ENCODE data around the gene RABL6.
"Not testable (repeated sequence)": the region's sequence is repeated elsewhere in the genome, so short reads cannot be mapped to it uniquely, and the experiment has no call there.

Gene RABL6

GRCh38 chr9:136863623-136864273 is 56.0 kb downstream of the RABL6 start:
- no peak overlapping the region for H3K4me3 Mint-ChIP-seq
- peaks cover 17% of the 10 kb centered on the region for H3K4me1 Mint-ChIP-seq (ENCODE audit: low read depth)
- no peaks in the 10 kb centered on the region for H3K9me3 Mint-ChIP-seq
- no peaks in the 10 kb centered on the region for H3K27me3 Mint-ChIP-seq (ENCODE audit: low read depth)
- H3K36me3 Mint-ChIP-seq (ENCODE audit: low read depth) = peaks cover 20% of the 10 kb centered on the region
- H3K27ac Mint-ChIP-seq = peak overlapping the region; percentile 71

- H3K36me3 Mint-ChIP-seq (ENCODE audit: low read depth) = peaks cover 20% of the 10 kb centered on the region
- H3K4me1 Mint-ChIP-seq (ENCODE audit: low read depth) = peaks cover 22% of the 10 kb centered on the region
- no peaks in the 10 kb centered on the region for H3K9me3 Mint-ChIP-seq
- peak overlapping the region; percentile 84 for H3K4me3 Mint-ChIP-seq
- H3K27me3 Mint-ChIP-seq (ENCODE audit: low read depth) = no peaks in the 10 kb centered on the region
- peak overlapping the region; percentile 74 for H3K27ac Mint-ChIP-seq
Observed at GRCh38 chr9:136865041-136865767, 57.5 kb downstream of the RABL6 start.

GRCh38 chr9:136865768-136866103 is 58.0 kb downstream of the RABL6 start:
- Mint-ChIP-seq H3K27me3 (ENCODE audit: low read depth) (no peaks in the 10 kb centered on the region), H3K9me3 (no peaks in the 10 kb centered on the region), H3K36me3 (ENCODE audit: low read depth) (peaks cover 20% of the 10 kb centered on the region), H3K4me3 (peak overlapping the region; percentile 84), H3K4me1 (ENCODE audit: low read depth) (peaks cover 20% of the 10 kb centered on the region), H3K27ac (peak overlapping the region; percentile 74)

GRCh38 chr9:136866898-136867421 is 59.2 kb downstream of the RABL6 start:
- Mint-ChIP-seq H3K27ac (peak overlapping the region; percentile 70), H3K4me1 (ENCODE audit: low read depth) (peaks cover 20% of the 10 kb centered on the region), H3K36me3 (ENCODE audit: low read depth) (peaks cover 17% of the 10 kb centered on the region), H3K4me3 (peak overlapping the region; percentile 73)
- H3K9me3 Mint-ChIP-seq; H3K27me3 Mint-ChIP-seq (ENCODE audit: low read depth): not testable (repeated sequence)

- Mint-ChIP-seq H3K4me1 (ENCODE audit: low read depth) (peaks cover 19% of the 10 kb centered on the region), H3K4me3 (peak overlapping the region; percentile 46), H3K27ac (peak overlapping the region; percentile 67), H3K36me3 (ENCODE audit: low read depth) (peaks cover 16% of the 10 kb centered on the region), H3K9me3 (peaks cover 7% of the 10 kb centered on the region), H3K27me3 (ENCODE audit: low read depth) (no peaks in the 10 kb centered on the region)
Observed at GRCh38 chr9:136867480-136867879, 59.7 kb downstream of the RABL6 start.

- Mint-ChIP-seq H3K27me3 (ENCODE audit: low read depth) (no peaks in the 10 kb centered on the region), H3K4me3 (peak overlapping the region; percentile 46), H3K36me3 (ENCODE audit: low read depth) (peaks cover 16% of the 10 kb centered on the region), H3K27ac (no peak overlapping the region), H3K9me3 (peaks cover 12% of the 10 kb centered on the region), H3K4me1 (ENCODE audit: low read depth) (peaks cover 19% of the 10 kb centered on the region)
Observed at GRCh38 chr9:136867917-136868316, 60.2 kb downstream of the RABL6 start.

GRCh38 chr9:136868644-136869043 is 60.9 kb downstream of the RABL6 start:
- peak overlapping the region; percentile 27 for H3K27ac Mint-ChIP-seq

GRCh38 chr9:136869611-136870010 is 61.9 kb downstream of the RABL6 start:
- H3K4me1 Mint-ChIP-seq (ENCODE audit: low read depth) = peaks cover 11% of the 10 kb centered on the region
- peaks cover 12% of the 10 kb centered on the region for H3K9me3 Mint-ChIP-seq
- not testable (repeated sequence) for H3K4me3 Mint-ChIP-seq; H3K27ac Mint-ChIP-seq; H3K36me3 Mint-ChIP-seq (ENCODE audit: low read depth); H3K27me3 Mint-ChIP-seq (ENCODE audit: low read depth)

More at GRCh38 chr9:136868644-136869043, 60.9 kb downstream of the RABL6 start:
- Mint-ChIP-seq H3K27me3 (ENCODE audit: low read depth) (no peaks in the 10 kb centered on the region), H3K36me3 (ENCODE audit: low read depth) (peaks cover 12% of the 10 kb centered on the region), H3K4me1 (ENCODE audit: low read depth) (peaks cover 18% of the 10 kb centered on the region), H3K9me3 (peaks cover 12% of the 10 kb centered on the region), H3K4me3 (peak overlapping the region; percentile 57)

GRCh38 chr9:136875155-136875554 is 67.4 kb downstream of the RABL6 start:
- H3K4me1 Mint-ChIP-seq (ENCODE audit: low read depth) = peaks cover 4% of the 10 kb centered on the region
- H3K9me3 Mint-ChIP-seq = peaks cover 12% of the 10 kb centered on the region
- H3K27me3 Mint-ChIP-seq (ENCODE audit: low read depth) = no peaks in the 10 kb centered on the region
- no peaks in the 10 kb centered on the region for H3K36me3 Mint-ChIP-seq (ENCODE audit: low read depth)
- H3K27ac Mint-ChIP-seq = no peak overlapping the region
- no peak overlapping the region for H3K4me3 Mint-ChIP-seq

GRCh38 chr9:136876476-136876875 is 68.7 kb downstream of the RABL6 start:
- Mint-ChIP-seq H3K4me1 (ENCODE audit: low read depth) (peaks cover 9% of the 10 kb centered on the region), H3K27me3 (ENCODE audit: low read depth) (no peaks in the 10 kb centered on the region), H3K9me3 (peaks cover 11% of the 10 kb centered on the region), H3K36me3 (ENCODE audit: low read depth) (no peaks in the 10 kb centered on the region), H3K27ac (no peak overlapping the region), H3K4me3 (no peak overlapping the region)

GRCh38 chr9:136880651-136881050 is 72.9 kb downstream of the RABL6 start:
- no peaks in the 10 kb centered on the region for H3K27me3 Mint-ChIP-seq (ENCODE audit: low read depth)
- H3K4me3 Mint-ChIP-seq = no peak overlapping the region
- H3K4me1 Mint-ChIP-seq (ENCODE audit: low read depth) = peaks cover 33% of the 10 kb centered on the region
- H3K9me3 Mint-ChIP-seq = no peaks in the 10 kb centered on the region
- H3K27ac Mint-ChIP-seq = peak overlapping the region; percentile 96
- peaks cover 9% of the 10 kb centered on the region for H3K36me3 Mint-ChIP-seq (ENCODE audit: low read depth)

- Mint-ChIP-seq H3K36me3 (ENCODE audit: low read depth) (peaks cover 9% of the 10 kb centered on the region), H3K4me1 (ENCODE audit: low read depth) (peaks cover 33% of the 10 kb centered on the region), H3K27ac (peak overlapping the region; percentile 96), H3K4me3 (peak overlapping the region; percentile 80), H3K27me3 (ENCODE audit: low read depth) (no peaks in the 10 kb centered on the region), H3K9me3 (no peaks in the 10 kb centered on the region)
Observed at GRCh38 chr9:136881691-136882108, 74.0 kb downstream of the RABL6 start.

- H3K9me3 Mint-ChIP-seq = no peaks in the 10 kb centered on the region
- H3K36me3 Mint-ChIP-seq (ENCODE audit: low read depth) = peaks cover 13% of the 10 kb centered on the region
- no peaks in the 10 kb centered on the region for H3K27me3 Mint-ChIP-seq (ENCODE audit: low read depth)
- peaks cover 36% of the 10 kb centered on the region for H3K4me1 Mint-ChIP-seq (ENCODE audit: low read depth)
- H3K27ac Mint-ChIP-seq = peak overlapping the region; percentile 96
- peak overlapping the region; percentile 82 for H3K4me3 Mint-ChIP-seq
Observed at GRCh38 chr9:136882109-136882946, 74.6 kb downstream of the RABL6 start.

GRCh38 chr9:136882947-136883283 is 75.2 kb downstream of the RABL6 start:
- Mint-ChIP-seq H3K36me3 (ENCODE audit: low read depth) (peaks cover 13% of the 10 kb centered on the region), H3K4me3 (peak overlapping the region; percentile 82), H3K27ac (peak overlapping the region; percentile 93), H3K4me1 (ENCODE audit: low read depth) (peaks cover 36% of the 10 kb centered on the region)
- not testable (repeated sequence) for H3K27me3 Mint-ChIP-seq (ENCODE audit: low read depth); H3K9me3 Mint-ChIP-seq

Measured in T-helper 1 cell treated with Interleukin-12 subunit alpha and Interleukin-12 subunit beta and Interleukin-4 antibody, amounts not matched to agents 30 μg/mL and 1 μg/mL, for 36 hours (primary cell).